GM04504 (cell line): Measurements from ENCODE around the gene ZNF862.

Experiments used
- DNase-seq: peaks from one replicate; pipeline ENCODE4 v3.0.0-alpha.2; 2012; ENCODE audit warnings: low read depth

The ZNF862 gene

DNA sequence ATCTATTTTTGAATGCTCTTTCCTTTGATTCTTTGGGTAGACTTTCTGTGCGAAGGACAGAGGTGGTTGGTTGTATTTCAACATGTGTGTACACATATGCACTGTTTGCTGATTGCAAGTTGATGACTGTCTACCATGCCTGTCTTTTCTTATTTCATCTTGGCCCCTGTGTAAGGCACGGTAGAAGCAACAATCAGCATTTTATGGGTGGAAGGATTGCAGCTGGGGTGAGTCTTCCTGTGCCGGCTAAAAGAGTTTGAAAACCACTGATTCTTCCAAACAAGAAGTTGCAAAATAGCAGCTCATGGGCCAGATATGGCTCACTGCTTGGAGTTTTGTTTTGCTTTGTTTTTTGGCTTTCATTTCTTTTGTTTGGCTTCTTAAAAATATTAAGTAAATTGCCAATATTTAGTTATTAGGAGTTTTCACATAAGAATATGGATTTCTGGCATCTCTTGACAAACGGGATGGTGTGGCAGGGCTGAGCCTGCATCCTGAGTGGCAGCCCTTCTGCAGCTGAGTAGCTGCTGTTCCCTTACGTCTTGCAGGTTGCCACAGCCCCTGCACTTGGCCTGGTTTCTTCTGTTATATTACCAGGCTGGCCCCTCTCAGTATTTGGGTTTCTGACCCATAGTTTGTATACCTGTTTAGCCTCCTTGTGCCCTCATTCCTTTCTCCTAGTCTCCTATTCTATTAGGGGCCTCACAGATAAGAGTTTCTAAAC, 7.2 kb downstream of the ZNF862 start:
- DNase-seq, result no peak

DNA sequence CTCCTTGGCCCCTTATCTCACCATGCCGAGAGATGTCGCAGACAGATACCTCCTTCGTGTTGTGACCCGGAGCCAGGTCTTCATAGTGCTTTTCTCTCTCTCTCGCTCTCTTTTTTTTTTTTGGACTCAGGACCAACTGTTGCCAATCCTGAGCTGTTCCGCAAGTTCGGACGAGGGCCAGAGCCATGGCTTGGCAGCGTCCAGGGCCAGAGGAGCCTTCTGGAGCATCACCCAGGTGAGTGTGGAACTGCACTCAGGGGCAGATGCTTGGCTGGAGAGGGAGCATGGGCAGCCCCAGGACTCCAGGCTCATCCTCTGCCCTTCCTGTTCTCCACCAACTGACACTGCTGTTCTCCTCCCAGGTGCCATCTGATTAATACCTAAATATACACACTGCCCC, 7.8 kb downstream of the ZNF862 start:
- no peak for DNase-seq

DNA sequence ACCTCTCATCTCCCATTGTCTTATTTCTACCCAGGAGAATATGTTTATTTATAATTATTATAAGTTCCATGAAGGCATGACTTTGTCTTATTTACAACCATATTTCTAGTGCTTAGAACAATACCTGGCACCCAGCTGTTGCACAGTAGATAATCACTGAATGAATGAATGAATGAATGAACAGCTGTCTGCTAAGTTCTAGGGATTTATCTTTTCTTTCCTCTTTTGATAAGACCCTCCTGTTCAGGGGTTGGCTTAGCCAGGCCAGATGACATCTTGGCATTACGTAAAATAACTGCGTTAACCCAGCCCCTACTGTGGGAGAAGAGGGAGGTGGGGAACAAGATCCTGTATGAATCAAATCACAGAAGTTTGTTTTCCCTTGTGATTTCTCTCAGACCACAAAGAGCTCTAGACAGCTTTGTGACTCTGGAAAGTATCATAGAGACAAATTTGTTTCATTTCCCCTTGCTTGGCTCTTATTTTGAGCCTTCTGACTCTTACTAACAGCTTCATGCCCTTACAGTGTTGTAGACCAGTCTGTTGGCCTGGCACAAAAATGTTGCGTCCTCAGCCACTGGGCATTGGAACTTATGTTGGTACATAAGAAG, 8.4 kb downstream of the ZNF862 start:
- no peak for DNase-seq

DNA sequence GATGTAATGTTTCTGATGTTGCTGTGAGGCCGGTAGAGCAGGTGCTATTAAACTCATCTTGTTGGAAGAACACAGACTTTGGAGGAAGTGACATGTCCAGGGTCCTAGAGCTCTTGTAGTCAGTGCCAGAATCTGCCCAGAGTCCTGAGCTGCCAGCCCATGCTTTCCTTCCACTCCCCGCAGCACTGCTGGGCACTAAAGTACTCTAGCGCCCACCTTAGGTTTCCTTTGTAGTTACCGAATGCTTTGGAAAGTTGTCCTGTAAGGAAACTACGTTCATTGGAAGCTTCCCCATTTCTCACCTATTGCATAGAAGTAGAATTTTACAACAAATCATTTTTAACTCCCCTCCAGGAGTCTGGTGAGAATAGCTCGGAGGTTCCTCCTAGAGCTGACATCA, 11.0 kb downstream of the ZNF862 start:
- DNase-seq, result no peak

- no peak for DNase-seq
Measured at GRCh38 chr7:149850007-149850594, 11.9 kb downstream of the ZNF862 start.

DNA sequence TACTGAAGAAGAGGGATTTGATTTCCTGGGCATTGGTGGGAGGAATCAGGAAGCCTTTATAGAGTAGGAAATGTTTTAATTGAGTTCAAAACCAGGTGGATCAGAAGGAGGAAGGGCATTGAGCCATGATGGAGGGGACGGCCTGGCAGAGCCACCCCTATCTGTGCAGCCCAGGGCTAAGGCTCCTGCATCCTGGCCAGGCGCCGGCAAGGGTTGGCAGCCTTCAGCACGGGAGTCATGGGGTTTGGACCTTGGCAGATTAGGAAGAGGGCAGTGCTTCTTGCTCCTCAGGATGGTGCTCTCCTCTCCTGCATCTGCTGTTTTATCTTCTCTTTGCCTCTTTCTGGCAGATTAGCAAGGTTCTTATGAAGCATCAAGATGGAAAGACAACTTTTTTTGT, 12.5 kb downstream of the ZNF862 start:
- no peak for DNase-seq

DNA sequence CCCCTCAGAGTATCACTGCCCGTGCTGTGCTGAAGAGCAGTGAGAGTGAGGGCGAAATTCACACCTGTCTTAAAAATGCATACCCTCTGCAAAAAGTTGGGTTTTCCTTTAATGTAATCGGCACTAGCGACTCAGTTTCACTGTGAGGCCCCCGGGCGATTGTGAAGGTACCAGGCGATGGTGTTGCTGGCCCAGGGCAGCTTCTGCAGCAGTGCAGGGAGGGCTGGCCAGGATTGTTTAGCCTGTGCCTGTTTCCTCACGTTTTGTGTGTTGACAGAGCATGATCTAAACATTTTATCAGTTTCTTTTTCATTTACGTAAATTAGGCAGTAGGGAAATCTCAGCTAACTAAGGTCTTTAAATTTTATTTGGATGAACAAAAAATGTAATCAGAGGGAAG, 13.3 kb downstream of the ZNF862 start:
- no peak for DNase-seq

- DNase-seq, result no peak
Measured at GRCh38 chr7:149853157-149853556, 15.0 kb downstream of the ZNF862 start.

DNA sequence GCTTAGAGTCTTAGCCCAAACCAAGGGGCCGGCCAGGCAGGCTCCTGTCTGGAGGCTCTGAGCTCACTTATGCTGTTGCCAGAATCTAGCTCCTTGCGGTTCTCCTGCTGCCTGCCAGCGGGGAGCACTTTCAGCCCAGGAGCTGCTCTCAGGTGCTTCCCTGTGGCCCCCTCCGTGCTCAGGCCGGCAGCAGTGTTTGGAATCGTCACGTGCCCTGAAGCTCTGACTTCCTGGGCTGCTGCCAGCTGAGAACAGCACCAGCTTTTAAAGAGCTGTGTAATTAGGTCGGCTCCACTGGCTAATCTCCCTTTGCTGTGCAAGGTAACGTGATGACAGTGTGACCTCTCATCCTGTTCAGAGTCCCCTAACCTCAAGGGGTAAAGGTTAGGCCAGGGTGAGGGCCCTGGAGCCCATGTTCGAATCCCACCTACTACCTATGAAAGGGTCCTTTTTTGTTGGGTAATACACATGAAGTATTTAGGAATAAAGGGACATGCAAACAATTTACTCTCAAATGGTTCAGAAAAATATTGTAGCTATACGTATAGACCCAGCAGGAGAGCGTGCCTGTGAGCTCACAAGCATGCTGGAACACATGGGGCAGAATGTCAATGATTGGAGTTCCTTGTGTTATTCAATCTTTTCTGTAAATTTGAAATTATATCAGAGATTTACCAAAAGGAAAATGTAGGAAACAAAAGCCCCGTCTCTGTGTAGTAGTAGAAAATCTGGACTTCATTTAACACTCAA, 16.6 kb downstream of the ZNF862 start:
- DNase-seq, result peak; percentile 33

- DNase-seq, result peak; percentile 44
Measured at GRCh38 chr7:149855361-149856305, 17.5 kb downstream of the ZNF862 start.

- DNase-seq, result no peak
Measured at GRCh38 chr7:149856583-149856982, 18.4 kb downstream of the ZNF862 start.

- no peak for DNase-seq
Measured at GRCh38 chr7:149859369-149859768, 21.2 kb downstream of the ZNF862 start.

GRCh38 chr7:149859876-149860275, 21.7 kb downstream of the ZNF862 start:
- no peak for DNase-seq

- no peak for DNase-seq
Measured at GRCh38 chr7:149860821-149861727, 22.9 kb downstream of the ZNF862 start.

DNA sequence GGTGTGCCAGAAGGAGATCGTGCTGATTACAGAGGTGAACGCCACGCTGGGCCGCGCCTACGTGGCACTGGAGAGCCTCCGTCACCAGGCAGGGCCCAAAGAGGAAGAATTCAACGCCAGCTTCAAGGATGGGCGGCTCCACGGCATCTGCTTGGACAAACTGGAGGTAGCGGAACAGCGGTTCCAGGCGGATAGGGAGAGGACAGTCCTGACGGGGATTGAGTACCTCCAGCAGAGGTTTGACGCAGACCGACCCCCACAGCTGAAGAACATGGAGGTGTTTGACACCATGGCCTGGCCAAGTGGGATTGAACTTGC, 23.5 kb downstream of the ZNF862 start:
- no peak for DNase-seq

- DNase-seq, result no peak
Measured at GRCh38 chr7:149862156-149862555, 24.0 kb downstream of the ZNF862 start.

- DNase-seq, result no peak
Measured at GRCh38 chr7:149863500-149863899, 25.3 kb downstream of the ZNF862 start.

GRCh38 chr7:149864023-149864422, 25.8 kb downstream of the ZNF862 start:
- no peak for DNase-seq

DNA sequence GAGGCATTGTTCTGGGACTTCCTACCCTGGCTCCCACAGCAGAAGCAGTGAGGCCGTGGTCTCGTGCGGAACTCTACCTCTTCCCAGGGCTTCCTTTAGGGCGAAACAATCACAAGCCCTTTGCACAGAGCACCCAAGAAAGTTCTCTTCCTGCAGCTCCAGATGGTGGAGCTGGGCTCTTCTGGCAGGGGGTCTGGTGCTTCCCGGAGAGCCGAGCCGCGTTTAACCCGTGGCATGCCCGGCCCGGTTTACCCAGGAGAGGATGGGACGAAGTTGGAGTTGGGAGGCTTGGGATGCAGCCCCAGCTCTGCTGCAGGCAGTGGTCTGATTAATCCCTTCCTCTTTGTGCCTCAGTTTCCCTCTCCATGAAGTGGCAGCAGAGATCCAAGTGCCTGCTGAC, 26.6 kb downstream of the ZNF862 start:
- DNase-seq, result no peak

DNA sequence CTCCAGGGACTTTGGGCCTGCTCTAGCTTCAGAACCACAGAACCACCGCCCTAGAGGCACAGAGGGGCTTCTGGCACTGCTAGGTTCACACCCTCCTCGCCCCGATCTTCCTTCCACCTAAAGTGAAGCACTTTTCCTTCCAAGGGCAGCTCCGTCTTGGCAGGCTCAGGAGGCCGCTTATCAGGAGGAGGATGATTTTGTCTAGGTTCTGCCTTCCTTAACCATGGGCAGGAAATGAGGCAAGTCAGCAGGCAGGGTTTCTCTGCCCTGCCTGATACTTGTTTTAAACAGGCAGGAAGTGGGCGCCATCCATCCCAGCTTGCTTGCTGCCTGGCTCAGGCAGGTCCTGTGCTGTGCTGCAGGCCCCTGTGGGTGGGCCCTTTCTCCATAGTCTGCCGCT, 27.3 kb downstream of the ZNF862 start:
- no peak for DNase-seq
